ENCODE measurements around the gene C1QTNF9B. TPM values are rescaled to one million over a fixed set of nuclear protein-coding genes. Genes with fewer than 3 reads are reported as not detected.

Gene C1QTNF9B
- total and polyA plus RNA-seq, 9 donors: 0.11 to 0.52 (median 0.32) TPM; not detected in 6

DNA sequence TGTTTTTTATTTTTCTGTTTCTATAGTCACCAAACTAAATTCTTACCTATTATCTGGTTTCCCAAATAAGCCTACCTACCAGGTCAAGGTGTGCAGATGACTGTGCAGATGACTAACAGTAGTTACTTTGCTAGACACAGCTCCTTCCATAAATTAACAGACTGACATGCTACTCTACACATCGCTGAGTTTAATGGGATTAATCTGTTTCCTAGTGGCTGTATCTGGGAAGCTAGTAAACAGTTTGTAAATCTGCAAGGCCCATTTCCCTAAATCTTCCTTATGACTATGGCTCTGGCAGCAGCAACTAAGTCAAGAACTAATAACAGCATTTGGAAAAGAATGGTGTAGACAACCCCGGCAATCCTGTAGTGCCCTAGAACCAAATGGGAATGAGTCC is 36.0 kb downstream of the C1QTNF9B start:
- H3K27ac ChIP-seq: no peak overlapping the region
- 89 to 96% (median 94%) methylated on average over 2 of the region's 2 CpGs for WGBS, 3 donors
- no peaks in the 10 kb centered on the region for H3K9me3 ChIP-seq

GRCh38 chr13:23859904-23860303 is 37.4 kb downstream of the C1QTNF9B start:
- TF ChIP-seq, protein P1, sequence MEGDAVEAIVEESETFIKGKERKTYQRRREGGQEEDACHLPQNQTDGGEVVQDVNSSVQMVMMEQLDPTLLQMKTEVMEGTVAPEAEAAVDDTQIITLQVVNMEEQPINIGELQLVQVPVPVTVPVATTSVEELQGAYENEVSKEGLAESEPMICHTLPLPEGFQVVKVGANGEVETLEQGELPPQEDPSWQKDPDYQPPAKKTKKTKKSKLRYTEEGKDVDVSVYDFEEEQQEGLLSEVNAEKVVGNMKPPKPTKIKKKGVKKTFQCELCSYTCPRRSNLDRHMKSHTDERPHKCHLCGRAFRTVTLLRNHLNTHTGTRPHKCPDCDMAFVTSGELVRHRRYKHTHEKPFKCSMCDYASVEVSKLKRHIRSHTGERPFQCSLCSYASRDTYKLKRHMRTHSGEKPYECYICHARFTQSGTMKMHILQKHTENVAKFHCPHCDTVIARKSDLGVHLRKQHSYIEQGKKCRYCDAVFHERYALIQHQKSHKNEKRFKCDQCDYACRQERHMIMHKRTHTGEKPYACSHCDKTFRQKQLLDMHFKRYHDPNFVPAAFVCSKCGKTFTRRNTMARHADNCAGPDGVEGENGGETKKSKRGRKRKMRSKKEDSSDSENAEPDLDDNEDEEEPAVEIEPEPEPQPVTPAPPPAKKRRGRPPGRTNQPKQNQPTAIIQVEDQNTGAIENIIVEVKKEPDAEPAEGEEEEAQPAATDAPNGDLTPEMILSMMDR (IDR thresholded peaks at IDR 0.05): no peak
- TF ChIP-seq EP300 (IDR thresholded peaks at IDR 0.05) (no peak), POLR2A (IDR thresholded peaks at IDR 0.05) (no peak)
- DNase-seq: no peak
- no peaks in the 10 kb centered on the region for H3K9me3 ChIP-seq
- intact Hi-C loops (cut with DNase I): loop anchor here in 1 of 4 donors (10.0 kb wide), 1 partner anchor 145 kb away; no protein-coding TSS in a partner anchor
- no peak overlapping the region for H3K4me3 ChIP-seq
- no peaks in the 10 kb centered on the region for H3K36me3 ChIP-seq
- no peak overlapping the region for H3K27ac ChIP-seq
- H3K4me1 ChIP-seq (ENCODE audit: insufficient read depth): no peaks in the 10 kb centered on the region
- H3K27me3 ChIP-seq: no peaks in the 10 kb centered on the region
- 95 to 99% (median 96%) methylated on average over 2 of the region's 2 CpGs for WGBS, 3 donors

More for the DNA sequence above, 36.0 kb downstream of the C1QTNF9B start:
- Histone ChIP-seq H3K4me3 (no peak overlapping the region), H3K27me3 (no peaks in the 10 kb centered on the region), H3K4me1 (ENCODE audit: insufficient read depth) (no peaks in the 10 kb centered on the region), H3K36me3 (no peaks in the 10 kb centered on the region)
- intact Hi-C loops (cut with DNase I): loop anchor here in 1 of 4 donors (10.0 kb wide), 1 partner anchor 147 kb away; no protein-coding TSS in a partner anchor
- TF ChIP-seq EP300 (IDR thresholded peaks at IDR 0.05) (no peak), POLR2A (IDR thresholded peaks at IDR 0.05) (no peak)
- TF ChIP-seq, protein P1 (IDR thresholded peaks at IDR 0.05): no peak
- DNase-seq: no peak

GRCh38 chr13:23859455-23859854 is 37.8 kb downstream of the C1QTNF9B start:
- Histone ChIP-seq H3K9me3 (no peaks in the 10 kb centered on the region), H3K27me3 (no peaks in the 10 kb centered on the region), H3K36me3 (no peaks in the 10 kb centered on the region), H3K4me3 (no peak overlapping the region), H3K4me1 (ENCODE audit: insufficient read depth) (no peaks in the 10 kb centered on the region), H3K27ac (no peak overlapping the region)
- TF ChIP-seq POLR2A (IDR thresholded peaks at IDR 0.05) (no peak), EP300 (IDR thresholded peaks at IDR 0.05) (no peak)
- TF ChIP-seq, protein P1 (IDR thresholded peaks at IDR 0.05): no peak
- DNase-seq: no peak
- intact Hi-C loops (cut with DNase I): no loop called here

DNA sequence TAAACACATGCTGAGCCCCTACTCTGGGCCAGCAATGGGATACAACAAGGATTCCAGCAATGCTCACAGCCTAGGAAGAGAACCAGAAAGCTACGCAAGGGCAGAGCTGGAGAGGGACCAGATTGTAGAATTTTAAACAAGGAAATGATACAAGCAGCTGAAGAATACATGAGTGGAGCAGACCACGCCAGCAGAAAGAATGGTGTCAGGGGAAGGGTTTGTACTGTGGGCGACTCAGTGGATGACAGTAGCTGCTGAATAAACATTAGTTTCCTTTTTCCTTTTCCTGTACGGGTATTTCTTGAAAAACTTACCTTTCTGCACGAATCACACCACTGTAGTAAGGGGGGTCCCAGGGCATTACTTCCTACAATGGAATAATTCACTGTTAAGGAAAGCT is 38.8 kb downstream of the C1QTNF9B start:
- H3K4me1 ChIP-seq (ENCODE audit: insufficient read depth): no peaks in the 10 kb centered on the region
- DNase-seq: no peak
- WGBS, 3 donors: 85 to 92% (median 91%) methylated on average over 5 of the region's 5 CpGs
- H3K36me3 ChIP-seq: no peaks in the 10 kb centered on the region
- intact Hi-C loops (cut with DNase I): no loop called here
- H3K4me3 ChIP-seq: no peak overlapping the region
- no peaks in the 10 kb centered on the region for H3K27me3 ChIP-seq
- TF ChIP-seq EP300 (IDR thresholded peaks at IDR 0.05) (no peak), POLR2A (IDR thresholded peaks at IDR 0.05) (no peak)
- TF ChIP-seq, protein P1 (IDR thresholded peaks at IDR 0.05): no peak
- no peak overlapping the region for H3K27ac ChIP-seq
- H3K9me3 ChIP-seq: no peaks in the 10 kb centered on the region
